Activated CD4-positive, alpha-beta memory T cell treated with anti-CD3 and anti-CD28 coated beads for 36 hours (primary cell): ENCODE measurements around the gene EML6. TPM values are rescaled to one million over a fixed set of nuclear protein-coding genes. Genes with fewer than 3 reads are reported as not detected.

Source experiments
- CTCF ChIA-PET: fragments of 350-600 bp; sonication (Branson Sonifier 250); formaldehyde crosslinking; loops from one replicate; lab custom pipeline; 2021; ENCODE audit warnings: antibody characterized with exemption, inconsistent platforms; lab: Charles Lee
- POLR2A ChIA-PET: fragments of 350-600 bp; sonication (Branson Sonifier 250); formaldehyde crosslinking; loops from one replicate; lab custom pipeline; 2021; ENCODE audit warnings: antibody characterized with exemption; lab: Charles Lee
- DNase-seq: peaks from one replicate; pipeline ENCODE4 v3.0.0-alpha.2; 2020
- H3K27ac Mint-ChIP-seq: one replicate; pipeline ENCODE4 v1.8.0; 2021; ENCODE audit warnings: mixed read lengths
- H3K27me3 Mint-ChIP-seq: one replicate; pipeline ENCODE4 v1.8.0; 2021; ENCODE audit warnings: mixed read lengths
- H3K36me3 Mint-ChIP-seq: one replicate; pipeline ENCODE4 v1.8.0; 2021; ENCODE audit warnings: mixed read lengths
- H3K4me1 Mint-ChIP-seq: one replicate; pipeline ENCODE4 v1.8.0; 2021; ENCODE audit warnings: low read depth, mixed read lengths
- H3K4me3 Mint-ChIP-seq: one replicate; pipeline ENCODE4 v1.8.0; 2021; ENCODE audit warnings: mild to moderate bottlenecking, mixed read lengths
- H3K9me3 Mint-ChIP-seq: one replicate; pipeline ENCODE4 v1.8.0; 2021; ENCODE audit warnings: mixed read lengths
- intact Hi-C: fragments of 100-400 bp; cut with micrococcal nuclease; formaldehyde crosslinking; loops from one replicate; pipeline ENCODE4 v1.15.1; 2023
- total RNA-seq, 2 experiments: library from RNA; stranded (reverse); gene quantifications; one replicate each; pipeline ENCODE4 v1.2.3, GENCODE V29; 2021

EML6 gene
- total RNA-seq, 2 experiments from 2014 or later = 0.46 to 0.50 TPM

DNA sequence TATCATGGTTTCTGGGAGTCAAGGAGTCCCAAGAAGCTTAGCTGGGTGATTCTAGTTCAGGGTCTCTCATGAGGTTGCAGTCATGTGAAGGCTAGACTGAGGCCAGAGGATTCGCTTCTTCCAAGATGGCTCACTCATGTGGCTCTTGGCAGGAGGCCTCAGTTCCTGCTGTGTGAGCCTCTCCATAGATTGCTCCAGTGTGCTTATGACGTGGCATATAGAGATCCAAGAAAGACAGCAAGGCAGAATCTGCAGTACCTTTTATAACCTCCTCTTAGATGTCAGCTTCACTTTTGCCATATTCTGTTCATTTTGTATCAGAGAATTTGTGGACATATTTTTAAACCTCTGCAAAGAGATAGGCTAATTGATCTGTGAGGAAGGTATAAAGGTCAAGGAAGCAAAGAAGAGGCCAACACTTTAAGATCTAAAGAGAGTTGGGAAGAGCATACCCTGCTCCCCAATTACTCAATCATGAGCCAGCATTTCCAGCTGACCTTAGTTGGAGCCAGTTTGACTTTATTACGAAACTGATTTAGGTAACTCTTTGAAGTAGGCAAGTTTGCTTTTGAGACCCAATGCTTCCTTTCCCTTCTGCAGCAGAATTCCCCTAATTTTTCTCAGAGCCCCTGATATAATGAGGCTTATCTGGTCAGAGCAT, 134.7 kb downstream of the EML6 start:
- H3K4me3 Mint-ChIP-seq = no peak overlapping the region
- DNase-seq = no peak
- H3K9me3 Mint-ChIP-seq = peaks cover 5% of the 10 kb centered on the region
- ChIA-PET CTCF (no interaction called here), POLR2A (no interaction called here)
- H3K27me3 Mint-ChIP-seq = no peaks in the 10 kb centered on the region
- intact Hi-C loops = no loop called here
- H3K36me3 Mint-ChIP-seq = peaks cover 2% of the 10 kb centered on the region
- H3K27ac Mint-ChIP-seq = no peak overlapping the region
- H3K4me1 Mint-ChIP-seq = no peaks in the 10 kb centered on the region

DNA sequence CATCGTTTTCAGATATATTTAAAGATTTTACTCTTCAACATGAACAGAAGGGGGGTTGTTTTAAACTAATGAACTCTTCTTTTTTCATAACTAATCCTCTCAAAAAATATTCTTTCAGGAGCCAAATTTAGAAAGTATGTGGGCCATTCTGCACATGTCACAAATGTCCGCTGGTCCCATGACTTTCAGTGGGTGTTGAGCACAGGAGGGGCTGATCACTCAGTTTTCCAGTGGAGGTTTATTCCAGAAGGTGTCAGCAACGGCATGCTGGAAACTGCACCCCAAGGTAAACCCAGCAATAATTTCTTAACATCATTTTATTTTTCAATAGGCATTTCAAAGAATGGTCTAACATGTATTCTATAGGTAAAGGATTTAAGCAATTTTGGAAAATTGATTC, 136.0 kb downstream of the EML6 start:
- H3K4me1 Mint-ChIP-seq = no peaks in the 10 kb centered on the region
- no peak overlapping the region for H3K27ac Mint-ChIP-seq
- peaks cover 5% of the 10 kb centered on the region for H3K9me3 Mint-ChIP-seq
- no peaks in the 10 kb centered on the region for H3K27me3 Mint-ChIP-seq
- no peak overlapping the region for H3K4me3 Mint-ChIP-seq
- DNase-seq = no peak
- ChIA-PET POLR2A (no interaction called here), CTCF (no interaction called here)
- intact Hi-C loops = no loop called here
- H3K36me3 Mint-ChIP-seq = peaks cover 2% of the 10 kb centered on the region

DNA sequence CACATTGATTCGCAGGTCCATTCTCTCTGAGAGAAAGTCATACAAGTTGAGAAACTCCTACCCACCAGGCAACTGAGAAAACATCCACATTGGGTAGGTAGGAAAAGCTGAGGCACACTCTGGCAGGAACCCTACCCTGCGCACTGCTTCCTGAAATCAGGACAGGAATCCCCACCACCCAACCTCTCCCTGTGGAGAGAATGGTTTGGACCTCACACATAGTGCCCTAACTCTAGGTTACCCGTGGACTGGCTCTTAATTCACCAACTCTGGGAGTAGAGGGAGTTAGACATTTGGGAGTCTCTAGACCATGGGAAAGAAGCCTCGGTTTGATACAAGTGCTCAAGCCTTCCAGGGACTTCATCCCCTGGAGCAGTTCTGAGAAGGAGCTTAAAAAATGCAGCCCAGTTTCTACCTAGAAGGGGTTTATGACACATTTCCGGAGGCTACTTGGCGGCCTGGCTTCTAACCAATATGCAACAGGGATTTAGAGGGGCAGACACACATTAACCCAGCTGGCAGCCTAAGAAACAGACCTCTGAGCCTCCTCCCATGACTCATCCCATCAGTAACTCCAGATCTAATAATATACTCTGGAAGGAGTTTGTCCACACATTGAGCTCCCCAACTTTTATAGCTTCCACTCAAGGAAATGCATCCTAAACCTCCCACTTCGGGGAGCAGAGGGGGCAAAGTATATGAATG, 136.7 kb downstream of the EML6 start:
- Mint-ChIP-seq H3K9me3 (peaks cover 5% of the 10 kb centered on the region), H3K27ac (no peak overlapping the region), H3K27me3 (no peaks in the 10 kb centered on the region), H3K4me3 (no peak overlapping the region), H3K4me1 (no peaks in the 10 kb centered on the region), H3K36me3 (peaks cover 2% of the 10 kb centered on the region)
- DNase-seq = no peak
- ChIA-PET CTCF (interaction anchor here (1.3 kb wide), 1 partner anchor 21 kb away, joined by 7 read pairs; no protein-coding TSS in a partner anchor), POLR2A (interaction anchor here (0.6 kb wide), 1 partner anchor 55 kb away, joined by 3 read pairs; no protein-coding TSS in a partner anchor)
- intact Hi-C loops = no loop called here

GRCh38 chr2:54862229-54862628, 138.8 kb downstream of the EML6 start:
- no peak overlapping the region for H3K4me3 Mint-ChIP-seq
- POLR2A ChIA-PET = no interaction called here
- peaks cover 2% of the 10 kb centered on the region for H3K36me3 Mint-ChIP-seq
- no peaks in the 10 kb centered on the region for H3K27me3 Mint-ChIP-seq
- DNase-seq = no peak
- intact Hi-C loops = no loop called here
- no peak overlapping the region for H3K27ac Mint-ChIP-seq
- H3K4me1 Mint-ChIP-seq = peaks cover 6% of the 10 kb centered on the region
- peaks cover 5% of the 10 kb centered on the region for H3K9me3 Mint-ChIP-seq
- CTCF ChIA-PET = interaction anchor here (1.0 kb wide), 1 partner anchor 29 kb away, joined by 3 read pairs; no protein-coding TSS in a partner anchor

DNA sequence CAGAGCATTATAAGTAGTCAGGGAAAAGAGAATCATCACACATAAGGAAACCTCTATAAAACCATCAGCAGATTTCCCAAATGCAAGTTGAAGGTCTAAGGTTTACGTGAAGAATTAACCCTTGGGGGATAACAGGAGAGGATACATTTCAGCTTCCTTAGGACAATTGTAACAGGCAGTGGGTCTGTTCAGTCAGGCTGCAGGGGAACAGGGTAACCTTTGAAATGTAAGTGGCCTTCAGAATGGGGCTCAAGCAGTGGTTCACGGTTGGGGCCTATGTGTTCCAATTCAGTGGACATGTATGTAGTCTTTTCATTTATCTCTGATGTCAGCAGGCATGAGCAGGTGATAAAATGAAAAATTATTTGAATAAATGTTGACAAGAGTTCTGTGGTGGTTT, 139.3 kb downstream of the EML6 start:
- CTCF ChIA-PET = interaction anchor here (0.8 to 1.0 kb wide), 2 partner anchors 24 to 30 kb away, joined by 3 to 4 read pairs; no protein-coding TSS in a partner anchor

DNA sequence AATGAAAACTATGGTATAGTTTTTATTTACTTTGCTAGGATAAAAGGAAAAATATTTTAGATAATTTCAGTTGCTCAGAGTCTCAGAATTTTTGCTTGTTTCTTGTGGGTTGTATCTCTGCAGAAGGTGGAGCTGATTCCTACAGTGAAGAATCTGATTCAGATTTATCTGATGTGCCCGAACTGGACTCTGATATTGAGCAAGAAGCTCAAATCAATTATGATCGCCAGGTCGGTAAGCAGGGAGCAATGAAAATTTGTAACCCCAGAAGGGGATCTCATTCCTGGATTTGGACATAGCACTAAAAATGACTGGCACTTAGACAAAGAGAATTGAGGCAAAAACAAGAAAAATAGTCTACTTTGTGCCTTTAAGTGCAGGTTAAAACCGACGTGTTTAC, 140.2 kb downstream of the EML6 start:
- H3K4me3 Mint-ChIP-seq = no peak overlapping the region
- ChIA-PET POLR2A (no interaction called here), CTCF (no interaction called here)
- intact Hi-C loops = no loop called here
- H3K27ac Mint-ChIP-seq = no peak overlapping the region
- peaks cover 5% of the 10 kb centered on the region for H3K9me3 Mint-ChIP-seq
- H3K27me3 Mint-ChIP-seq = no peaks in the 10 kb centered on the region
- H3K4me1 Mint-ChIP-seq = peaks cover 12% of the 10 kb centered on the region
- DNase-seq = no peak
- peaks cover 2% of the 10 kb centered on the region for H3K36me3 Mint-ChIP-seq

More for the DNA sequence above, 139.3 kb downstream of the EML6 start:
- H3K4me3 Mint-ChIP-seq = no peak overlapping the region
- no peaks in the 10 kb centered on the region for H3K27me3 Mint-ChIP-seq
- H3K9me3 Mint-ChIP-seq = peaks cover 5% of the 10 kb centered on the region
- H3K27ac Mint-ChIP-seq = no peak overlapping the region
- intact Hi-C loops = no loop called here
- DNase-seq = no peak
- H3K4me1 Mint-ChIP-seq = peaks cover 10% of the 10 kb centered on the region
- POLR2A ChIA-PET = no interaction called here
- H3K36me3 Mint-ChIP-seq = peaks cover 2% of the 10 kb centered on the region

GRCh38 chr2:54864096-54864495, 140.6 kb downstream of the EML6 start:
- Mint-ChIP-seq H3K27me3 (no peaks in the 10 kb centered on the region), H3K27ac (no peak overlapping the region), H3K4me3 (no peak overlapping the region), H3K9me3 (peaks cover 5% of the 10 kb centered on the region), H3K36me3 (peaks cover 2% of the 10 kb centered on the region), H3K4me1 (peaks cover 12% of the 10 kb centered on the region)
- intact Hi-C loops = no loop called here
- ChIA-PET CTCF (no interaction called here), POLR2A (no interaction called here)
- DNase-seq = no peak

DNA sequence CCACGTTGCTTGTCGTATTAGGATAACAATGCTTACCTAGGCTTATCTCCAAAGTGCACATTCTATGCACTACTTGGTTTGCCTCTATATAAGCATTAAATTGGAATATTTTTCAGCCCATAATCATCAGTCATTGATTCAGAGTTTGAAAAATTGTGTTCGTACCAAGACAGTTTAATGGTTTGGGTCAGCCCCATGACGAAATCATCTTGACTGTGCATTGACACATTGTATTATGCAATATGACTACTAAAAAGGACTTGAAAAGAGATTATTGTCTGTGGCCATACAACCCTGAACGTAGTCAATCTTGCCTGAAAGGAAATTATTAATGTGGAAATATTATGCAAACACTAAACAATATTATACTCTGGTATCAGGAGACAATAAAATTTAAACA, 141.3 kb downstream of the EML6 start:
- Mint-ChIP-seq H3K27me3 (no peaks in the 10 kb centered on the region), H3K4me1 (peaks cover 12% of the 10 kb centered on the region), H3K27ac (no peak overlapping the region), H3K36me3 (peaks cover 2% of the 10 kb centered on the region), H3K4me3 (no peak overlapping the region), H3K9me3 (peaks cover 5% of the 10 kb centered on the region)
- POLR2A ChIA-PET = no interaction called here
- intact Hi-C loops = no loop called here
- DNase-seq = no peak
- CTCF ChIA-PET = no interaction called here

GRCh38 chr2:54866179-54866578, 142.7 kb downstream of the EML6 start:
- H3K4me1 Mint-ChIP-seq = peaks cover 12% of the 10 kb centered on the region
- peaks cover 2% of the 10 kb centered on the region for H3K36me3 Mint-ChIP-seq
- intact Hi-C loops = no loop called here
- no peak overlapping the region for H3K4me3 Mint-ChIP-seq
- H3K9me3 Mint-ChIP-seq = peaks cover 5% of the 10 kb centered on the region
- no peak for DNase-seq
- ChIA-PET POLR2A (no interaction called here), CTCF (interaction anchor here (1.9 kb wide), 1 partner anchor 28 kb away, joined by 6 read pairs; no protein-coding TSS in a partner anchor)
- H3K27me3 Mint-ChIP-seq = no peaks in the 10 kb centered on the region
- H3K27ac Mint-ChIP-seq = no peak overlapping the region

DNA sequence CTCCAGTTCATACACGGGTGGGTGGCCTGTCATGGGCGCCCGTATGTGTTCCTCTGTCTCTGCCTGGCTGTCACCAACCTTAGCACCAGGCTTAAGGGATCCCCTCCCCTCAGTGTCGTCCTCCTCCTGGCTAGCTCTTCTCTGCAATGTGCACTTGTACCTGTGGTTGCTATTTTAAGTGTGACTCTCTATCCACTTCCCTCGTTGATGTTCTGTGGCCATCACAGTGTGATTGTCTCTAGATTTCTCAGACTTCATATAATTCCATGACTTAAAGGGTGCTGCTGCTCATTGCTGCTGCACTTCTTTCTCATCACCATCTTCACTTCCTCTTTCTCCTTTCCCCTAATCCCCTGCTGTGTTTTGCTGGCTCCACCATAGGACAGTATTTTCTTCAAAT, 143.4 kb downstream of the EML6 start:
- ChIA-PET CTCF (interaction anchor here (1.9 kb wide), 1 partner anchor 28 kb away, joined by 6 read pairs; no protein-coding TSS in a partner anchor), POLR2A (no interaction called here)
- peaks cover 12% of the 10 kb centered on the region for H3K4me1 Mint-ChIP-seq
- no peak overlapping the region for H3K4me3 Mint-ChIP-seq
- no peak overlapping the region for H3K27ac Mint-ChIP-seq
- peaks cover 3% of the 10 kb centered on the region for H3K9me3 Mint-ChIP-seq
- no peaks in the 10 kb centered on the region for H3K27me3 Mint-ChIP-seq
- no peak for DNase-seq
- intact Hi-C loops = no loop called here
- peaks cover 2% of the 10 kb centered on the region for H3K36me3 Mint-ChIP-seq

- peaks cover under 1% of the 10 kb centered on the region for H3K9me3 Mint-ChIP-seq
- no peaks in the 10 kb centered on the region for H3K36me3 Mint-ChIP-seq
- no peak for DNase-seq
- intact Hi-C loops = no loop called here
- no peak overlapping the region for H3K4me3 Mint-ChIP-seq
- no peak overlapping the region for H3K27ac Mint-ChIP-seq
- ChIA-PET POLR2A (no interaction called here), CTCF (interaction anchor here (0.6 to 1.9 kb wide), 2 partner anchors 29 to 354 kb away, joined by 5 to 6 read pairs; no protein-coding TSS in a partner anchor)
- H3K4me1 Mint-ChIP-seq = peaks cover 12% of the 10 kb centered on the region
- no peaks in the 10 kb centered on the region for H3K27me3 Mint-ChIP-seq
Measured at GRCh38 chr2:54867457-54867856, 144.0 kb downstream of the EML6 start.

- H3K36me3 Mint-ChIP-seq = no peaks in the 10 kb centered on the region
- peaks cover 12% of the 10 kb centered on the region for H3K4me1 Mint-ChIP-seq
- no peak for DNase-seq
- no peaks in the 10 kb centered on the region for H3K9me3 Mint-ChIP-seq
- H3K27ac Mint-ChIP-seq = no peak overlapping the region
- CTCF ChIA-PET = no interaction called here
- no peaks in the 10 kb centered on the region for H3K27me3 Mint-ChIP-seq
- no peak overlapping the region for H3K4me3 Mint-ChIP-seq
- intact Hi-C loops = no loop called here
- POLR2A ChIA-PET = no interaction called here
Measured at GRCh38 chr2:54871457-54872107, 148.1 kb downstream of the EML6 start.
